Ovary (tissue), 3 donors: Measurements from ENCODE around the gene SND1.

Source experiments
- POLR2A ChIP-seq: fragments of 450-650 bp; IDR thresholded peaks from one replicate; pipeline ENCODE4 v1.6.1; 2017; ENCODE audit warnings: antibody characterized with exemption, mild to moderate bottlenecking, moderate library complexity
- TF ChIP-seq, protein P1 (sequence below), 3 donors: fragments of 450-650 bp in 2 of 3; fragments of 200-600 bp in 1 of 3; IDR thresholded peaks; one replicate each; pipeline versions ENCODE4 v1.5.1 to v1.8.0; 2016 to 2022; ENCODE audit warnings: antibody characterized with exemption in 3 of 3, mild to moderate bottlenecking in 1 of 3
- donor health status: DM: no; HTN: no; CAD: no.

DNA sequence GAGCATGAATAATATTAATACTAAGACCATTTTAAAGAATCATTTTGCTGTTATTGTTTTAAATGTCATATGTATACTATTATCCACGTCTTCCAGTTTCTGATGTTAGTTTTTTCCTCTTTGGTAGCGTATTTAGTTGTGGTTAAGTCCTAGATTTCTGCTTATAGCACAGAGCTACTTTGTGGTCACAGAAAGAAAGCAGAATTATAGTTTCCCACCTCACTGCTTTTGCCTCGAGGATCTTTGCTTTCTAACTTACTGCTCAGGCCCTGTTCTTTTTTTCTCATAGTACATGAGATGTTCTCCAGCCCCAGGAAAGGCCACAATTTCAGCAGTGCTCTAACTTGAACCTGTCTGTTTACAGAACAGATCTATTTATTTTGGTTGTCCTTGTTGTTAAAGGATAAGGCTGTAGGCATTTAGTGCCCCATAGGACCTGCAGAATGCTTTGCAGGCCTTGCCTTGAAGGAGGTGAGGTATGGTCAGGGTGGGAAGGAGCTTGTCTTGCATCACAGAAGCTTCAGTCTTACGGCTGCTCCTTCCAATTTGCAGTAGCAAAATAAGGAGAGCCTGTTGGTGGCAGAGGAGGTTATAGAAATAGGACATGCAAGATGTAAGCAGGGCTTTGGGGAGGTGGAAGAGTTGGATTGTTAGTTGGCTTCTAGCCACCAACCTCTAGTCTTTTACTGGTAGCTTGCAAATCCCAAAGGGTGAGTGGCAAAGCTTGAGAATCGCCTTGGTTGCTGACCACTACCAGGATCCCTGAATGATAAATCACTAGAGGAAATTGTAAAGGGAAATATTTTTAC, 250.1 kb downstream of the SND1 start:
- TF ChIP-seq POLR2A: no peak
- TF ChIP-seq, protein P1, sequence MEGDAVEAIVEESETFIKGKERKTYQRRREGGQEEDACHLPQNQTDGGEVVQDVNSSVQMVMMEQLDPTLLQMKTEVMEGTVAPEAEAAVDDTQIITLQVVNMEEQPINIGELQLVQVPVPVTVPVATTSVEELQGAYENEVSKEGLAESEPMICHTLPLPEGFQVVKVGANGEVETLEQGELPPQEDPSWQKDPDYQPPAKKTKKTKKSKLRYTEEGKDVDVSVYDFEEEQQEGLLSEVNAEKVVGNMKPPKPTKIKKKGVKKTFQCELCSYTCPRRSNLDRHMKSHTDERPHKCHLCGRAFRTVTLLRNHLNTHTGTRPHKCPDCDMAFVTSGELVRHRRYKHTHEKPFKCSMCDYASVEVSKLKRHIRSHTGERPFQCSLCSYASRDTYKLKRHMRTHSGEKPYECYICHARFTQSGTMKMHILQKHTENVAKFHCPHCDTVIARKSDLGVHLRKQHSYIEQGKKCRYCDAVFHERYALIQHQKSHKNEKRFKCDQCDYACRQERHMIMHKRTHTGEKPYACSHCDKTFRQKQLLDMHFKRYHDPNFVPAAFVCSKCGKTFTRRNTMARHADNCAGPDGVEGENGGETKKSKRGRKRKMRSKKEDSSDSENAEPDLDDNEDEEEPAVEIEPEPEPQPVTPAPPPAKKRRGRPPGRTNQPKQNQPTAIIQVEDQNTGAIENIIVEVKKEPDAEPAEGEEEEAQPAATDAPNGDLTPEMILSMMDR (IDR thresholded peaks at IDR 0.05): no peak
